ENCODE results near the gene USP31. TPM values are rescaled to one million over a fixed set of nuclear protein-coding genes. Genes with fewer than 3 reads are reported as not detected.

Gene USP31
- total RNA-seq, 1 experiment from 2014 or later = 16.1 TPM

DNA sequence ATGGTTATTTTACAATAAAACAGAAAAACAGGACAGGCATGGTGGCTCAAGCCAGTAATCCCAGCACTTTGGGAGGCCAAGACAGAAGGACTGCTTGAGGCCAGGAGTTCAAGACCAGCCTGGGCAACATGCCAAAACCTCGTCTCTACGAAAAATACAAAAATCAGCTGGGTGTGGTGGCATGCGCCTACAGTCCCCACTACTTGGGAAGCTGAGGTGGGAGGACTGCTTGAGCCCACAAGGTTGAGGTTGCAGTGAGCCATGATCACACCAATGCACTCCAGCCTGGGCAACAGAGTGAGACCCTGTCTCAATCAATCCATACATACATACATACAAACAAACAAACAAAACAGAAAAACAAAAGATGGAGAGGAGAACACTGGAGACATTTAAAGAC, 45.6 kb downstream of the USP31 start:
- no peaks in the 10 kb centered on the region; the same call in 1 of the 2 replicates for H3K27me3 Mint-ChIP-seq (ENCODE audit: low read depth)
- Histone ChIP-seq H3K14ac (ENCODE audit: insufficient read depth, low read length) (no peak overlapping the region), H3K9ac (ENCODE audit: extremely low read depth, insufficient read length, low read length) (no peak overlapping the region), H3K56ac (ENCODE audit: insufficient read length, low read depth, low read length) (no peak overlapping the region), H3K79me2 (ENCODE audit: insufficient read depth, low read length) (no peaks in the 10 kb centered on the region; the same call in 1 of the 2 replicates), H3K27me3 (ENCODE audit: insufficient read depth, low read length) (no peaks in the 10 kb centered on the region), H2BK5ac (ENCODE audit: insufficient read length, low read length) (no peak overlapping the region), H3T11ph (ENCODE audit: low read length) (no peak overlapping the region), H3K4me2 (ENCODE audit: insufficient read depth, insufficient read length, low read length) (no peak overlapping the region), H2AK5ac (ENCODE audit: insufficient read length, low read length) (no peak overlapping the region), H3K27ac (ENCODE audit: insufficient read length, low read depth, low read length) (no peak overlapping the region), H3K18ac (ENCODE audit: insufficient read length, low read depth, low read length) (no peak overlapping the region), H2BK15ac (ENCODE audit: low read depth, low read length) (no peak overlapping the region), H3K9me3 (ENCODE audit: control insufficient read depth, low read depth, low read length) (no peaks in the 10 kb centered on the region), H3K23me2 (ENCODE audit: insufficient read length, low read depth, low read length, poor library complexity, severe bottlenecking) (no peaks in the 10 kb centered on the region), H3K4ac (ENCODE audit: low read depth, low read length) (no peak overlapping the region), H4K91ac (ENCODE audit: insufficient read length, low read depth, low read length) (no peak overlapping the region), H4K8ac (replicated peaks; ENCODE audit: insufficient read length, low read depth, low read length) (no peak overlapping the region), H3K23ac (ENCODE audit: insufficient read length, low read depth, low read length) (no peak overlapping the region), H3K4me1 (ENCODE audit: insufficient read depth, low read length) (no peaks in the 10 kb centered on the region), H4K20me1 (ENCODE audit: control insufficient read depth, insufficient read depth, insufficient read length) (no peaks in the 10 kb centered on the region), H4K5ac (ENCODE audit: insufficient read length, low read depth, low read length) (no peak overlapping the region), H3K79me1 (ENCODE audit: insufficient read depth, low read depth, low read length, poor library complexity, severe bottlenecking) (no peaks in the 10 kb centered on the region), H2BK20ac (ENCODE audit: low read depth, low read length, poor library complexity, severe bottlenecking) (no peak overlapping the region), H2BK12ac (ENCODE audit: insufficient read length, low read depth, low read length) (no peak overlapping the region), H2AFZ (ENCODE audit: low read length) (no peak overlapping the region), H2BK120ac (ENCODE audit: low read depth, low read length, poor library complexity, severe bottlenecking) (no peak overlapping the region)
- no peak overlapping the region for H3K27ac Mint-ChIP-seq
- no peak overlapping the region for H3K4me3 Mint-ChIP-seq
- WGBS (ENCODE audit: extremely low coverage, insufficient read length, low lambda C conversion rate) = no CpG with 5 or more reads among the region's 3 CpGs
- DNase-seq = no peak
- peaks cover 3 to 5% of the 10 kb centered on the region in 2 experiments; a peak in 3 of 5 replicates for H3K9me3 Mint-ChIP-seq
- TF ChIP-seq, protein P1, sequence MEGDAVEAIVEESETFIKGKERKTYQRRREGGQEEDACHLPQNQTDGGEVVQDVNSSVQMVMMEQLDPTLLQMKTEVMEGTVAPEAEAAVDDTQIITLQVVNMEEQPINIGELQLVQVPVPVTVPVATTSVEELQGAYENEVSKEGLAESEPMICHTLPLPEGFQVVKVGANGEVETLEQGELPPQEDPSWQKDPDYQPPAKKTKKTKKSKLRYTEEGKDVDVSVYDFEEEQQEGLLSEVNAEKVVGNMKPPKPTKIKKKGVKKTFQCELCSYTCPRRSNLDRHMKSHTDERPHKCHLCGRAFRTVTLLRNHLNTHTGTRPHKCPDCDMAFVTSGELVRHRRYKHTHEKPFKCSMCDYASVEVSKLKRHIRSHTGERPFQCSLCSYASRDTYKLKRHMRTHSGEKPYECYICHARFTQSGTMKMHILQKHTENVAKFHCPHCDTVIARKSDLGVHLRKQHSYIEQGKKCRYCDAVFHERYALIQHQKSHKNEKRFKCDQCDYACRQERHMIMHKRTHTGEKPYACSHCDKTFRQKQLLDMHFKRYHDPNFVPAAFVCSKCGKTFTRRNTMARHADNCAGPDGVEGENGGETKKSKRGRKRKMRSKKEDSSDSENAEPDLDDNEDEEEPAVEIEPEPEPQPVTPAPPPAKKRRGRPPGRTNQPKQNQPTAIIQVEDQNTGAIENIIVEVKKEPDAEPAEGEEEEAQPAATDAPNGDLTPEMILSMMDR (conservative IDR thresholded peaks at IDR 0.05) = no peak
- H3K4me1 Mint-ChIP-seq = no peaks in the 10 kb centered on the region
- peaks cover 22 to 48% (median 40%) of the 10 kb centered on the region in 3 experiments for H3K36me3 Mint-ChIP-seq (ENCODE audit: insufficient read depth in 1 of 3, low read depth in 3 of 3)

Measured in H9 (cell line).